Measurements from ENCODE around the gene GRIN3B. TPM values are rescaled to one million over a fixed set of nuclear protein-coding genes. Genes with fewer than 3 reads are reported as not detected.

The GRIN3B gene
- total and polyA plus RNA-seq, 2 donors (not counting 1 experiment from before 2014, with no cell fraction given), result 0.10 to 0.42 TPM

DNA sequence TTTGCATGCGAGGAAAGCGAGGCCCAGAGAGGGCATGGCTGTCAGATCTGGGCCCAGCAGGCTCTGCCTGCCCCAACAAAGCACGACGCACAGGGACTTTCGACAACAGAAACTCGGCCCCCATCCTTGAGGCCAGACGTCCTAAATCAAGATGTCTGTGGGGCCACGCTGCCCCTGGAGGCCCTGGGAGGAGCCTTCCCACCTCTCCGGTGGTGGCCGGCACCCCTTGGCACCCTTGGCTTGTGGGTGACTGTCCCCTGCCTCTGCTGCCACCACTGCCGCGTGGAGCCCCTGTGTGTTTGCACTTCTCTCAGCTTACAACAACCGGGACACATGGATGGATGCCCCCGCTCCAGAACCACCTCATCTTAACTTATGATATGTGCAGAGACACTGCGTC is 11.7 kb upstream of the GRIN3B start:
- 89% methylated on average over 15 of the region's 15 CpGs for WGBS (ENCODE audit: insufficient coverage)
- Mint-ChIP-seq H3K4me3 (no peak overlapping the region), H3K27me3 (no peaks in the 10 kb centered on the region), H3K9me3 (ENCODE audit: insufficient read depth) (no peaks in the 10 kb centered on the region), H3K27ac (no peak overlapping the region), H3K4me1 (peaks cover 16% of the 10 kb centered on the region)
- DNase-seq (no peak), ATAC-seq (ENCODE audit: low read depth) (no peak)
- Histone ChIP-seq H3K27ac (ENCODE audit: low read length in 2 of 2) (no peak overlapping the region), H2AFZ (ENCODE audit: insufficient read depth, low read depth, low read length, poor library complexity, severe bottlenecking) (no peak overlapping the region), H4K20me1 (ENCODE audit: control insufficient read depth, insufficient read depth, low read length, poor library complexity, severe bottlenecking) (peaks cover 5% of the 10 kb centered on the region), H3K36me3 (replicated peaks in 1 of 2; ENCODE audit: control extremely low read depth in 1 of 2, control insufficient read depth in 1 of 2, extremely low read depth in 1 of 2, insufficient read depth in 2 of 2, low read length in 1 of 2) (peaks cover 0 to 23% of the 10 kb centered on the region in 2 experiments), H3K9me3 (ENCODE audit: control extremely low read depth in 1 of 3, control insufficient read depth in 2 of 3, insufficient read depth in 1 of 3, low read length in 2 of 3) (no peaks in the 10 kb centered on the region), H3K4me1 (ENCODE audit: control insufficient read depth in 2 of 2, insufficient read depth in 2 of 2, low read length in 2 of 2) (peaks cover 10 to 15% of the 10 kb centered on the region in 2 donors), H3K27me3 (replicated peaks in 1 of 4; ENCODE audit: control extremely low read depth in 1 of 4, control insufficient read depth in 3 of 4, insufficient read depth in 4 of 4, low read length in 3 of 4) (no peaks in the 10 kb centered on the region), H3K4me3 (ENCODE audit: control extremely low read depth in 1 of 5, extremely low read depth in 1 of 5, insufficient read depth in 1 of 5, low read depth in 2 of 5, low read length in 4 of 5) (no peak overlapping the region), H3K4me2 (replicated peaks; ENCODE audit: low read depth, low read length, poor library complexity, severe bottlenecking) (no peak overlapping the region), H3K79me2 (ENCODE audit: control insufficient read depth, insufficient read depth, low read length) (peaks cover 23% of the 10 kb centered on the region), H3K9ac (ENCODE audit: low read length) (no peak overlapping the region)
- POLR2A ChIA-PET, result no interaction called here
- intact Hi-C loops (cut with micrococcal nuclease), result no loop called here
- no peak for TF ChIP-seq EZH2 (IDR thresholded peaks at IDR 0.05; ENCODE audit: borderline replicate concordance, insufficient read depth, low read depth, low read length, poor library complexity, severe bottlenecking)
- TF ChIP-seq, protein P1, sequence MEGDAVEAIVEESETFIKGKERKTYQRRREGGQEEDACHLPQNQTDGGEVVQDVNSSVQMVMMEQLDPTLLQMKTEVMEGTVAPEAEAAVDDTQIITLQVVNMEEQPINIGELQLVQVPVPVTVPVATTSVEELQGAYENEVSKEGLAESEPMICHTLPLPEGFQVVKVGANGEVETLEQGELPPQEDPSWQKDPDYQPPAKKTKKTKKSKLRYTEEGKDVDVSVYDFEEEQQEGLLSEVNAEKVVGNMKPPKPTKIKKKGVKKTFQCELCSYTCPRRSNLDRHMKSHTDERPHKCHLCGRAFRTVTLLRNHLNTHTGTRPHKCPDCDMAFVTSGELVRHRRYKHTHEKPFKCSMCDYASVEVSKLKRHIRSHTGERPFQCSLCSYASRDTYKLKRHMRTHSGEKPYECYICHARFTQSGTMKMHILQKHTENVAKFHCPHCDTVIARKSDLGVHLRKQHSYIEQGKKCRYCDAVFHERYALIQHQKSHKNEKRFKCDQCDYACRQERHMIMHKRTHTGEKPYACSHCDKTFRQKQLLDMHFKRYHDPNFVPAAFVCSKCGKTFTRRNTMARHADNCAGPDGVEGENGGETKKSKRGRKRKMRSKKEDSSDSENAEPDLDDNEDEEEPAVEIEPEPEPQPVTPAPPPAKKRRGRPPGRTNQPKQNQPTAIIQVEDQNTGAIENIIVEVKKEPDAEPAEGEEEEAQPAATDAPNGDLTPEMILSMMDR (IDR thresholded peaks at IDR 0.05), result no peak
- CTCF ChIA-PET, result interaction anchor here (1.1 kb wide), 1 partner anchor 66 kb away, joined by 3 read pairs; no protein-coding TSS in a partner anchor

DNA sequence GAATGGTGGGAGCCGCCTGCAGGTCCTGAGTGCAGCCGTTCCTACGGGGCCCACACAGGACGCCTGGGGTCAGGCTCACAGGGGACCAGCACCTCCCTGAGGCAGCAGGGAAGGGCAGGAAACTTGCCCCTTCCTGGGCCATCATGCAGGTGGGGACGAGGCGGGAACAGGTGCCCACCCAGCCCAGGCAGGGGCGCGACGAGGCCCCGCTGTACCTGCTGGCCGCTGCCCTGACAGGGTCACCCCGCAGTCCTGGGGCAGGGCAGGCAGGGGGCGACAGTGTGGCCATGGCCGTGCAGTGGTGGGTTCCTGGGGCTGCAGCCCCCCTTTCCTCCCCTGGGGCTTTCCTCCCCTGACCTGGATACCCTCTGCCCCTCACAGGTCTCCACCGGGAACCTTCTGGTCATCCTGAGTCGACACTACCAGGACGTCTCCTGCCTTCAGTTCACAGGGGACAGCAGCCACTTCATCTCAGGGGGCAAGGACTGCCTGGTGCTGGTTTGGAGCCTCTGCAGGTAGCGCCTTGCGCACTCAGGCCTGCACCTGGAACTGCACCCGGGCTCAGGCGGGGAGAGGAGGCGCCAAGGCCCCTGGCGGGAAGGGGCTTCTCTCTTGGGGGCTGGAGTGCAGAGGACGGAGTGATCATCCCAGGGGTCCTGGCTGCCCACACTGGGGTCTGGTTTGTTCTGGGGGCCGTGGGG is 10.7 kb upstream of the GRIN3B start:
- H3K4me1 Mint-ChIP-seq, result peaks cover 12% of the 10 kb centered on the region
- ChIA-PET POLR2A (no interaction called here), CTCF (no interaction called here)
- Histone ChIP-seq H3K4me2 (replicated peaks; ENCODE audit: low read depth, low read length, poor library complexity, severe bottlenecking) (no peak overlapping the region), H3K36me3 (replicated peaks in 1 of 2; ENCODE audit: control extremely low read depth in 1 of 2, control insufficient read depth in 1 of 2, extremely low read depth in 1 of 2, insufficient read depth in 2 of 2, low read length in 1 of 2) (peaks cover 0 to 26% of the 10 kb centered on the region in 2 experiments), H3K9me3 (ENCODE audit: control extremely low read depth in 1 of 3, control insufficient read depth in 2 of 3, insufficient read depth in 1 of 3, low read length in 2 of 3) (no peaks in the 10 kb centered on the region), H2AFZ (ENCODE audit: insufficient read depth, low read depth, low read length, poor library complexity, severe bottlenecking) (no peak overlapping the region), H4K20me1 (ENCODE audit: control insufficient read depth, insufficient read depth, low read length, poor library complexity, severe bottlenecking) (peaks cover 5% of the 10 kb centered on the region), H3K27ac (ENCODE audit: low read length in 2 of 2) (no peak overlapping the region), H3K27me3 (replicated peaks in 1 of 4; ENCODE audit: control extremely low read depth in 1 of 4, control insufficient read depth in 3 of 4, insufficient read depth in 4 of 4, low read length in 3 of 4) (no peaks in the 10 kb centered on the region), H3K4me1 (ENCODE audit: control insufficient read depth in 2 of 2, insufficient read depth in 2 of 2, low read length in 2 of 2) (peaks cover 6 to 9% of the 10 kb centered on the region in 2 donors), H3K9ac (ENCODE audit: low read length) (no peak overlapping the region), H3K79me2 (ENCODE audit: control insufficient read depth, insufficient read depth, low read length) (peaks cover 19% of the 10 kb centered on the region), H3K4me3 (ENCODE audit: control extremely low read depth in 1 of 5, extremely low read depth in 1 of 5, insufficient read depth in 1 of 5, low read depth in 2 of 5, low read length in 4 of 5) (no peak overlapping the region)
- H3K9me3 Mint-ChIP-seq (ENCODE audit: insufficient read depth), result no peaks in the 10 kb centered on the region
- no peak overlapping the region for H3K4me3 Mint-ChIP-seq
- DNase-seq (no peak), ATAC-seq (ENCODE audit: low read depth) (no peak)
- TF ChIP-seq EZH2 (IDR thresholded peaks at IDR 0.05; ENCODE audit: borderline replicate concordance, insufficient read depth, low read depth, low read length, poor library complexity, severe bottlenecking), result no peak
- TF ChIP-seq, protein P1 (IDR thresholded peaks at IDR 0.05), result no peak
- H3K27me3 Mint-ChIP-seq, result no peaks in the 10 kb centered on the region
- no peak overlapping the region for H3K27ac Mint-ChIP-seq
- 90% methylated on average over 25 of the region's 25 CpGs for WGBS (ENCODE audit: insufficient coverage)
- intact Hi-C loops (cut with micrococcal nuclease), result no loop called here

All from B cell (primary cell).